Body of pancreas (tissue), 4 donors: Measurements from ENCODE around the gene PLXNB1.

Source experiments
- POLR2A ChIP-seq, 3 donors: fragments of 450-650 bp; IDR thresholded peaks; one replicate each; pipeline ENCODE4 v1.6.1; 2016; ENCODE audit warnings: antibody characterized with exemption in 3 of 3, mild to moderate bottlenecking in 2 of 3
- TF ChIP-seq, protein P1 (sequence below), 7 experiments: fragments of 450-650 bp in 4 of 7; fragments of 200-600 bp in 3 of 7; sonication (generic) in 3 of 7; IDR thresholded peaks; one replicate each; pipeline ENCODE4 v1.5.1; 2016 to 2019; ENCODE audit warnings: antibody characterized with exemption in 7 of 7

DNA sequence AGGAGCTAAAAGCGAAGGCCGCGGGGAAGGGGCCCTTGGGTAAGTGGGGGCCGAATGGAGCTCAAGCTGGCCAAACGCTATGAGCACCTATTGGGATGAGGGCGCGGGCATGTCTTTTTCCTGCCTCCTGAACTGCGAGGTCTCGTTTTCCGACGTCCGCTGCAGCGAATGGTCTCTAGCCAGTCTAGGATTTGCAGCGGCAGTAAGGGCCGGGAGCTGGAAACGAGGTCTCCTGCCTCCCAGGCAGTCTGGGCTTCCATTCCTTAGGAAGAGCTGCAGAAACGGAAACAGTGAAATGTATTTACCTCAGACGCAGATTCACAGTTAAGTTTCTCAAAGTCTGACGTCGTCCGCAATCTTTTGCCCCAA is 10.7 kb upstream of the PLXNB1 start:
- TF ChIP-seq, protein P1, sequence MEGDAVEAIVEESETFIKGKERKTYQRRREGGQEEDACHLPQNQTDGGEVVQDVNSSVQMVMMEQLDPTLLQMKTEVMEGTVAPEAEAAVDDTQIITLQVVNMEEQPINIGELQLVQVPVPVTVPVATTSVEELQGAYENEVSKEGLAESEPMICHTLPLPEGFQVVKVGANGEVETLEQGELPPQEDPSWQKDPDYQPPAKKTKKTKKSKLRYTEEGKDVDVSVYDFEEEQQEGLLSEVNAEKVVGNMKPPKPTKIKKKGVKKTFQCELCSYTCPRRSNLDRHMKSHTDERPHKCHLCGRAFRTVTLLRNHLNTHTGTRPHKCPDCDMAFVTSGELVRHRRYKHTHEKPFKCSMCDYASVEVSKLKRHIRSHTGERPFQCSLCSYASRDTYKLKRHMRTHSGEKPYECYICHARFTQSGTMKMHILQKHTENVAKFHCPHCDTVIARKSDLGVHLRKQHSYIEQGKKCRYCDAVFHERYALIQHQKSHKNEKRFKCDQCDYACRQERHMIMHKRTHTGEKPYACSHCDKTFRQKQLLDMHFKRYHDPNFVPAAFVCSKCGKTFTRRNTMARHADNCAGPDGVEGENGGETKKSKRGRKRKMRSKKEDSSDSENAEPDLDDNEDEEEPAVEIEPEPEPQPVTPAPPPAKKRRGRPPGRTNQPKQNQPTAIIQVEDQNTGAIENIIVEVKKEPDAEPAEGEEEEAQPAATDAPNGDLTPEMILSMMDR (IDR thresholded peaks at IDR 0.05) = no peak
- no peak for TF ChIP-seq POLR2A (IDR thresholded peaks at IDR 0.05)
